C4-2B (cell line): ENCODE measurements around the gene SORCS2.

Experiments
- CTCF ChIP-seq: fragments of 450-650 bp; conservative IDR thresholded peaks from 2 replicates; pipeline ENCODE4 v1.5.1; 2017; ENCODE audit warnings: mild to moderate bottlenecking
- ZFX ChIP-seq: fragments of 450-650 bp; IDR thresholded peaks from 2 replicates; pipeline ENCODE4 v1.6.1; 2017

GRCh38 chr4:7478665-7479064 lies 286.3 kb downstream of the SORCS2 start:
- TF ChIP-seq CTCF: no peak
- TF ChIP-seq ZFX: no peak
